HG03457 (cell line): ENCODE measurements around the gene WDTC1.

ENCODE experiments used
- ATAC-seq: cut with Tn5 transposase; IDR thresholded peaks from one replicate; pipeline ENCODE4 v1.9.1; 2021; ENCODE audit warnings: moderate number of reproducible peaks; ENCODE audit not compliant: unreplicated experiment

The WDTC1 gene

GRCh38 chr1:27300341-27301051, 66.1 kb downstream of the WDTC1 start:
- no peak for ATAC-seq

- no peak for ATAC-seq
Observed at GRCh38 chr1:27301052-27301422, 66.6 kb downstream of the WDTC1 start.

GRCh38 chr1:27301582-27302199, 67.3 kb downstream of the WDTC1 start:
- ATAC-seq: no peak

GRCh38 chr1:27302612-27303011, 68.2 kb downstream of the WDTC1 start:
- ATAC-seq: no peak

- ATAC-seq: no peak
Observed at GRCh38 chr1:27303509-27303908, 69.1 kb downstream of the WDTC1 start.

GRCh38 chr1:27306071-27306470, 71.6 kb downstream of the WDTC1 start:
- ATAC-seq: no peak

GRCh38 chr1:27306892-27307761, 72.7 kb downstream of the WDTC1 start:
- ATAC-seq: no peak

- no peak for ATAC-seq
Observed at GRCh38 chr1:27307874-27308598, 73.6 kb downstream of the WDTC1 start.

- no peak for ATAC-seq
Observed at GRCh38 chr1:27314169-27314568, 79.7 kb downstream of the WDTC1 start.

- ATAC-seq: no peak
Observed at GRCh38 chr1:27314737-27315136, 80.3 kb downstream of the WDTC1 start.

GRCh38 chr1:27316860-27317259, 82.4 kb downstream of the WDTC1 start:
- no peak for ATAC-seq

- ATAC-seq: no peak
Observed at GRCh38 chr1:27318136-27318535, 83.7 kb downstream of the WDTC1 start.

- no peak for ATAC-seq
Observed at GRCh38 chr1:27318596-27318995, 84.2 kb downstream of the WDTC1 start.

- ATAC-seq: peak; percentile 73
Observed at GRCh38 chr1:27321813-27322568, 87.6 kb downstream of the WDTC1 start, which contains the start of gene TMEM222. TSS of gene TMEM222 (plus strand) at chr1:27322163. CDS start at chr1:27322198, 35 bp downstream.

- ATAC-seq: no peak
Observed at GRCh38 chr1:27322569-27323240, 88.3 kb downstream of the WDTC1 start.

- ATAC-seq: no peak
Observed at GRCh38 chr1:27325286-27325685, 90.9 kb downstream of the WDTC1 start.

GRCh38 chr1:27327964-27328363, 93.5 kb downstream of the WDTC1 start:
- ATAC-seq: no peak

- ATAC-seq: no peak
Observed at GRCh38 chr1:27330786-27331185, 96.4 kb downstream of the WDTC1 start.

- no peak for ATAC-seq
Observed at GRCh38 chr1:27331426-27331825, 97.0 kb downstream of the WDTC1 start.

GRCh38 chr1:27331922-27332321, 97.5 kb downstream of the WDTC1 start:
- no peak for ATAC-seq
